GM12872 (cell line): Measurements from ENCODE around the gene CMTM8.

Experiments
- TF ChIP-seq, protein P1 (sequence below): IDR thresholded peaks from 3 replicates; pipeline ENCODE4 v1.5.1; 2011; ENCODE audit warnings: low read depth, mild to moderate bottlenecking, low read length, moderate library complexity; ENCODE audit not compliant: insufficient read depth

Gene CMTM8

DNA sequence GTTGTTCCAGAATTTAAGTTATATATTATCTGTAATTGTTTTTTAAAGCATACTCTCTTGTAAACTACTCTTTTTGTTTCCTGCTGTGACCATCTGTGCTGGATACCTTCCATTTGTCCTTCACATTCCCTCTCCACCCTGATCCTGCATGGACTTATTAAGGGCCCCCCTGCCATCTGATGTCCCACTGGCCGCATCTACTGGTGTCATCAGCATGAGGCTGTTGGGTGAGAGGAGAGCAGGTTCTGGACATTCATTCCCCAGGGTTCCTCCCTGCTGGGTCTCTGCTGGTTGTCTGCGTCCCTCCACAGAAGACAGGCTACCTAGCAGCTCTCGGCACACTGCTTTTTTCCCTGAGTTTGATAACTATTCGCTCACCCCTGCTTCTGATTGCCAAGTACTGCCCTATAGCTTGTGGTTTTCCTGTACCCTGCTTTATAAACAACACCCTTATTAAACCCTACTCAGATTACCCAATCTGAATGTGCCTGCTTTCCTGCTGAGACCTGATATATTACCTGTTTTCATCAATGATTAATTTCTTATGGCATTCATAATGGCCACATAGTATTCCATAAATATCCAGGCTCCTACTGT is 7.7 kb downstream of the CMTM8 start:
- TF ChIP-seq, protein P1, sequence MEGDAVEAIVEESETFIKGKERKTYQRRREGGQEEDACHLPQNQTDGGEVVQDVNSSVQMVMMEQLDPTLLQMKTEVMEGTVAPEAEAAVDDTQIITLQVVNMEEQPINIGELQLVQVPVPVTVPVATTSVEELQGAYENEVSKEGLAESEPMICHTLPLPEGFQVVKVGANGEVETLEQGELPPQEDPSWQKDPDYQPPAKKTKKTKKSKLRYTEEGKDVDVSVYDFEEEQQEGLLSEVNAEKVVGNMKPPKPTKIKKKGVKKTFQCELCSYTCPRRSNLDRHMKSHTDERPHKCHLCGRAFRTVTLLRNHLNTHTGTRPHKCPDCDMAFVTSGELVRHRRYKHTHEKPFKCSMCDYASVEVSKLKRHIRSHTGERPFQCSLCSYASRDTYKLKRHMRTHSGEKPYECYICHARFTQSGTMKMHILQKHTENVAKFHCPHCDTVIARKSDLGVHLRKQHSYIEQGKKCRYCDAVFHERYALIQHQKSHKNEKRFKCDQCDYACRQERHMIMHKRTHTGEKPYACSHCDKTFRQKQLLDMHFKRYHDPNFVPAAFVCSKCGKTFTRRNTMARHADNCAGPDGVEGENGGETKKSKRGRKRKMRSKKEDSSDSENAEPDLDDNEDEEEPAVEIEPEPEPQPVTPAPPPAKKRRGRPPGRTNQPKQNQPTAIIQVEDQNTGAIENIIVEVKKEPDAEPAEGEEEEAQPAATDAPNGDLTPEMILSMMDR, result no peak

DNA sequence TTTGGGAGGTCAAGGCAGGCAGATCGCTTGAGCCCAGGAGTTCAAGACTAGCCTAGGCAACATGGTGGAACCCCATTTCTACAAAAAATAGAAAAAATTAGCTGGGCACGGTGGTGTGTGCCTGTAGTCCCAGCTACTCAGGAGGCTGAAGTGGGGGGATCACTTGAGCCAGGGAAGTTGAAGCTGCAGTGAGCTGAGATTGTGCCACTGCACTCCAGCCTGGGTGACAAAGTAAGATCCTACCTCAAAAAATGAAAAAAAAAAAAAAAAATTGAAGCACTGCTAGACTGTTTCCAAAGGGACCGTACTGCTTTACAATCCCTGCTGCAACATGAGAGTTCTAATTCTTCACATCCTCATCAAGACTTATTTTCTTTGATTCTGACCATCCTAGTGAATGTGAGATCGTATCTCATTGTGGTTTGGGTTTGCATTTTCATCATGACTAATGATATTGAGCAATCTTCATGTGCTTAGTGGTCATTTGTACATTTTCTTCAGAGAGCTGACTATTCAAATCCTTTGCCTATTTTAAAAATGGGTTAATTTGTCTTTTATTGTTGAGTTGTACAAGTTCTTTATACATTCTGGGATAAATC is 10.8 kb downstream of the CMTM8 start:
- TF ChIP-seq, protein P1, result no peak

DNA sequence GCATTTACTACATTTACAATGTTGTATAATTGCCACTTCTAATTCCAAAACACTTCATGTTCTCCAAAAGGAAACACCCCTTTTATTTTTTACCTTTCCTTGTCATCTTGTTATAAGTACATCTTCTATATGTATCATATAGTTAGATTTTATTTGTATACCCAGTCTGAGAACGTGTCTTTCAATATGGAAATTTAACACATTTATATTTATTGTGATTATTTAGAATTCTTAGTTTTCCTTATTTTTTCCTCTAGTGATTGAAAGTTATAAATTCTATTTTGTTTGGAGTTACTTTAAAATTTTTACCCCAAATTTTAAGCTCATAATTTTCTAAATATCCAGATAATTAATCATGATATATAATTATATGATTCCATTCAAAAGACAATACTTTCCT is 15.8 kb downstream of the CMTM8 start:
- TF ChIP-seq, protein P1, result no peak

DNA sequence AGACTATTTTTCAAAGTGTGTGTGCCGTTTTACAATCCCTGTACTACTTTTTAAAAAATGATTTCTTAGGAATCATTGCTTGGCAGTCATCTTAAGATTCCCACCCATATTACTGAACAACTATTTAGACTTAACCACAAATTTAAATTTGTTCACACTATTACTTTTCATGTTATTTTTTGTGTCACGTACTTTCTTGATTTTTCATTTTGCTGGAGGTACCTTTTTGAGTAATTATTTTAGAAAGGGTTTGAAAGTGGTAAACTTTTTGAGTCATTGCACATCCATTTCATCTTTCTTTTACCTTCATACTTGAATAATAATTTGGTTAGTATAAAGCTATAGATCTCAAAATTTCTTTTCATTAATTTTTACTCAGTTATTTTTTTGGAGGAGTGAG is 16.9 kb downstream of the CMTM8 start:
- TF ChIP-seq, protein P1, result no peak

DNA sequence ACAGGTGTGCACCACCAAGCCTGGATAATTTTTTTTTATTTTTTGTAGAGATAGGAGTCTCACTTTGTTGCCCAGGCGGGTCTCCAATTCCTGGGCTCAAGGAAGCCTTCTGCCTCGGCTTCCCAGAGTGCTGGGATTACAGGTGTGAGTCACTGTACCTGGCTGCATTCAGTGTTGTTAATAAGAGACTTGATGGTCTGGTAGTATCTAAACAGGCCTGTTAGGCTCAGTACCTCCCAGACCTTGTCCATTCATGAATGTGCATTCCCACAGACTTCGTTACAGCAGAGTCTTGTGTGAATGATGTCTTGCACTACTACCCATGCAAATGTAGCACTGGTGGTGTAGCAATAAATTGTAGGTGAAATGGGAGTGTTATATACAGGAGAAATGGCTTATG is 17.7 kb downstream of the CMTM8 start:
- TF ChIP-seq, protein P1, result no peak

DNA sequence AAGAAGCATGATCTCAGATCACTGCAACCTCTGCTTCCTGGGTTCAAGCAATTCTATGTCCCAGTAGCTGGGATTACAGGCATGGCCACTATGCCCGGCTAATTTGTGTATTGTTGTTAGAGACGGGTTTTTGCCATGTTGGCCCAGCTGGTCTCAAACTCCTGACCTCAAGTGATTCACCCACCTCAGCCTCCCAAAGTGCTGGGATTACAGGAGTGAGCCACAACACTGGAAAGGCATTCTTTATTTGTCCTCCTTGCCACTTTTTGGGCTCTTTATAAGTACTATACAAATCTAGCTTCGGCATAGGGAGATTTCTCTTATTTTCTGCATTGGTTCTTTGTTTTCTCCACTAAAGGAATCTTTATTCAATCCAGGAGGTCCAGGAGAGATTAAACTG is 18.6 kb downstream of the CMTM8 start:
- TF ChIP-seq, protein P1, result no peak

DNA sequence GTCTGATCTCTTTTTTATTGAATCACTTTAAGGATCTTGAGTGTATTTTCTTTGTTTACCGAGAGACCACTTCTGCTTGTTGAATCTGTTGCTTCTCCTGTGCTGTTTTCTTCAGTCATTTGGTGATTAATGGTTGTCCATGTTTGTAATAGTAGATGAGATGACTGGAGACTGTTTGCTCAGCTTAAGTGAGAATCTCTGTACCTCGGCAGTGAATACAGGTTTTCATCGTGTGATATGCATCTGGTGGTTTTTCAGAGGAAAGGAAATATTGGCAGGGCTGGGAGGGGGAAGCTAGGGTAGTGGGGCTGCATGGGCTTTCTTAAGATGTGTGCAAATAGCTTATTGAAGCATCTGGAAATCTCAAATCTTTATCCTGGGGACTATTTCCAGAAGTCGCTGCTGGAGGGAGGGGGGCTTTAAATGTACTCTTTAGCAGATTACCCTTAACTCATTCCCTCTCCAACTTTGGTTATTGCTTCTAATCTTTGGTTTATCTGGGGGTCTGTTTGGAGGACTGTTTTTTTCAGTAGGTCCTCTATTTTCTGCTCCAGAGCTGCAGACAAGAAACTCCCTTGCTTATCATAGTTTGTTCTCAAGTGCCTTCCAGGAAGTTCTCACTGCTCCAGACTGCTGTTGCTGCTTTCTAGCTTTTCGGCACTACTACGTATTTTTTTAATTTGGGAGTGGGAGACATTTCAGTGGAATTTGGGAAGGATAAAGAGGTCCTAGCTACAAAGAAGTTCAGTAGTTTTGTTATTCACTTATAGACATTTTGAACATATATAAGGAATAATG is 19.4 kb downstream of the CMTM8 start:
- TF ChIP-seq, protein P1, result no peak
